ENCODE data around the gene ST6GALNAC2.
A peak's percentile ranks its signal among the peaks of the same experiment; 100 is the strongest.
"Not testable (repeated sequence)": the region's sequence is repeated elsewhere in the genome, so short reads cannot be mapped to it uniquely, and the experiment has no call there.

ST6GALNAC2 gene

DNA sequence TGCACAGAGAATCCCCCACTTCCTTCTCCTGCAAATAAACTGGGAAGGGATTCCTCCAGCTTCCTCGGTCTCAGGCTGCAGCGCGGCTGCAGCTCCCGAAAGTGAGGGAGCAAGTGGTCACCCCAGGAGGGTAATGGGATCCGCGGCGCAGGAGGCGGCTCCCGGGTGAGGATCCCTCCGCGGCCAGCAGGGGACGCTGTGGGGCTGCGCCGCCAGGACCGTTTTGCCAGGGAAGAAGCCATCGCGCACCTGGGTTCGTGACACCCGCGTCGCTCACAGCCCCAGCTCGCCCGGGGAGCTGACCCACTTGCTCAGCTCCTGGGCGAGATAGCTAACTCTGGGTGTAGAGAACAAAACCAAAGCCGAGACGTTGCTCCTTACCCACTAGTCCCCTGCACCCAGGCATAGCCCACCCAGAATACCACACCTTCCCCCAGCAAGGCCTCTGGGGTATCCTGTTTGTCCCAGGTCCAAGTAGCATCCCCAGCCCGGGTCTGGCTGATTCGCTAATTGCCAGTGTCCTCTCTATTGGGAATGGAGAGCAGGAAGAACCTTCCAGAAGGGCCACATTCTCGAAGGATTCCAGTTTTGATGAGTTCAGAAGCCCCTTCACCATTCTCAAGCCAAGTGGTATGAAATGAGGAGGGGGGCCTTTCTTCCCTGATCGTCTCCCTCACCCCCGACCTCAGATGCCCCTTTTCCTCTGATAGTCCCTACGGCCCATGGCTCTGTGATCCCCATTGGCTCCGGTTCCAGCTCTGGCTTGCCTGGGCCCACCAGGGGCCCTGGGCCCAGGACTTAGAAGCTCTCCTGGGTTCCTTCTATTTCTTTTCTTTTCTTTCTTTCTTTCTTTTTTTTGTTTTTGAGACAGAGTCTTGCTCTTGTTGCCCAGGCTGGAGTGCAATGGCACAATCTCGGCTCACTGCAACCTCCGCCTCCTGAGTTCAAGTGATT lies 62.3 kb downstream of the ST6GALNAC2 start:
- TF ChIP-seq POU2F2 (IDR thresholded peaks at IDR 0.05; ENCODE audit: low read depth, low read length), result no peak
- no peak for TF ChIP-seq TAF1 (IDR thresholded peaks at IDR 0.05; ENCODE audit: low read depth, low read length)
- no peak for TF ChIP-seq POLR2A (IDR thresholded peaks at IDR 0.05; ENCODE audit: low read depth, low read length)
- no peak for TF ChIP-seq POLR2AphosphoS5 (IDR thresholded peaks at IDR 0.05; ENCODE audit: low read depth, low read length)
- TF ChIP-seq PAX5 (IDR thresholded peaks at IDR 0.05; ENCODE audit: insufficient read depth, low read length, severe bottlenecking), result no peak
- no peak for TF ChIP-seq SPI1 (IDR thresholded peaks at IDR 0.05; ENCODE audit: low read depth, low read length)
- FAIRE-seq (peak; percentile 92), DNase-seq (ENCODE audit: insufficient read length, low spot score) (peak; percentile 83)

GRCh38 chr17:76521683-76522082 lies 64.0 kb downstream of the ST6GALNAC2 start:
- FAIRE-seq, result not testable (repeated sequence)

DNA sequence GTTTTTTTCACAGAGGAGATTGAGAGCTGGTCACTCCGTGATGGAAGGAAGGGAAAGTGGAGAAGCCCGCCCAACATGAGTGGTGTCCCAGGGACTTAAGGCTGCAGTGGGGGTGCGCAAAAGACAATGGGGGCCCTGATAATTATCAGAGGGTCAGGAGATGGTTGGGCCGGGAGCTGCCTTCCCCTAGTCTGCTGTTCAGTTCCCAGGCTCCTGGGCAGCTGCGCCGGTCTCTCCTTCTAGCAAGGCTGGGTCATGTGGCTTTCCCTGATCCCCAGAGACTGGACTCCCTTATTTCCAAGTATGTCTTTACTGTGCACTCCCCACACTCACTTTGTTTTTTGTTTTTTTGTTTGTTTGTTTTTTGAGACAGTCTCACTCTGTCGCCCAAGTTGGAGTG lies 64.4 kb downstream of the ST6GALNAC2 start:
- no peak for DNase-seq (ENCODE audit: insufficient read length, low spot score)
- FAIRE-seq, result no peak
- TF ChIP-seq POLR2A (IDR thresholded peaks at IDR 0.05; ENCODE audit: low read depth, low read length) (no peak), TAF1 (IDR thresholded peaks at IDR 0.05; ENCODE audit: low read depth, low read length) (no peak), SPI1 (IDR thresholded peaks at IDR 0.05; ENCODE audit: low read depth, low read length) (no peak), POU2F2 (IDR thresholded peaks at IDR 0.05; ENCODE audit: low read depth, low read length) (no peak), PAX5 (IDR thresholded peaks at IDR 0.05; ENCODE audit: insufficient read depth, low read length, severe bottlenecking) (no peak), POLR2AphosphoS5 (IDR thresholded peaks at IDR 0.05; ENCODE audit: low read depth, low read length) (no peak)

More at GRCh38 chr17:76521683-76522082, 64.0 kb downstream of the ST6GALNAC2 start:
- DNase-seq (ENCODE audit: insufficient read length, low spot score), result not testable (repeated sequence)

- no peak for FAIRE-seq
- no peak for DNase-seq (ENCODE audit: insufficient read length, low spot score)
- TF ChIP-seq POU2F2 (IDR thresholded peaks at IDR 0.05; ENCODE audit: low read depth, low read length) (no peak), TAF1 (IDR thresholded peaks at IDR 0.05; ENCODE audit: low read depth, low read length) (no peak), SPI1 (IDR thresholded peaks at IDR 0.05; ENCODE audit: low read depth, low read length) (no peak)
These were observed 66.4 kb downstream of the ST6GALNAC2 start for GRCh38 chr17:76519048-76519966.

- TF ChIP-seq PAX5 (IDR thresholded peaks at IDR 0.05; ENCODE audit: insufficient read depth, low read length, severe bottlenecking) (no peak), SPI1 (IDR thresholded peaks at IDR 0.05; ENCODE audit: low read depth, low read length) (no peak), POLR2AphosphoS5 (IDR thresholded peaks at IDR 0.05; ENCODE audit: low read depth, low read length) (no peak), POLR2A (IDR thresholded peaks at IDR 0.05; ENCODE audit: low read depth, low read length) (no peak), TAF1 (IDR thresholded peaks at IDR 0.05; ENCODE audit: low read depth, low read length) (no peak), POU2F2 (IDR thresholded peaks at IDR 0.05; ENCODE audit: low read depth, low read length) (no peak)
- no peak for DNase-seq (ENCODE audit: insufficient read length, low spot score)
- FAIRE-seq, result no peak
These were observed 68.0 kb downstream of the ST6GALNAC2 start for GRCh38 chr17:76517638-76518038.
